GM12878 (cell line): ENCODE results near the gene PARN. TPM values are rescaled to one million over a fixed set of nuclear protein-coding genes. Genes with fewer than 3 reads are reported as not detected.

Source experiments
- ATAC-seq: fragments of 200-7000 bp; cut with Tn5 transposase; 3 replicates; pipeline ENCODE4 v1.9.1; 2020; ENCODE audit warnings: mild to moderate bottlenecking, moderate library complexity
- BruUV-seq: library from RNA; stranded (reverse); fragments of 400-500 nt; replicated peaks from 2 replicates; lab custom pipeline; 2021; lab: Mats Ljungman, UMichigan
- CTCF ChIA-PET: fragments of 300-600 bp; sonication (Branson Sonifier 250); formaldehyde crosslinking; extraction: SDS; loops from one replicate; lab custom pipeline; 2021; ENCODE audit warnings: inconsistent platforms; lab: Yijun Ruan, JAX
- POLR2A ChIA-PET: fragments of 350-600 bp; formaldehyde crosslinking; extraction: SDS; loops from one replicate; lab custom pipeline; 2021; ENCODE audit warnings: inconsistent platforms; lab: Charles Lee
- RAD21 ChIA-PET: fragments of 300-600 bp; sonication (Branson Sonifier 250); formaldehyde crosslinking; loops from one replicate; lab custom pipeline; 2023; ENCODE audit warnings: antibody characterized with exemption; ENCODE audit not compliant: unreplicated experiment; lab: Charles Lee
- SMC1A ChIA-PET: fragments of 300-600 bp; sonication (Branson Sonifier 250); formaldehyde crosslinking; loops from one replicate; lab custom pipeline; 2023; ENCODE audit not compliant: unreplicated experiment, uncharacterized antibody; lab: Charles Lee
- DNase-seq: peaks from one replicate; pipeline ENCODE4 v3.0.0-alpha.2; 2011; ENCODE audit warnings: low read depth, low spot score
- FAIRE-seq: peaks from 3 replicates; lab custom pipeline; 2011; peaks lifted over from hg19 to GRCh38; lab: Jason Lieb, UNC
- H2AFZ ChIP-seq: 2 replicates; pipeline ENCODE4 v1.6.0; 2011; ENCODE audit warnings: low read depth, low read length, control low read depth; ENCODE audit not compliant: control insufficient read depth
- H3K27ac ChIP-seq: 2 replicates; pipeline ENCODE4 v1.5.1; 2011; ENCODE audit warnings: control low read depth; ENCODE audit not compliant: control insufficient read depth, insufficient read depth
- H3K27me3 ChIP-seq, 2 experiments: replicated peaks in 1 of 2; 2 replicates each; pipeline versions ENCODE4 v1.6.0 to v1.6.1; 2011; ENCODE audit warnings: low read length in 1 of 2; ENCODE audit not compliant: control insufficient read depth in 2 of 2, insufficient read depth in 2 of 2
- H3K36me3 ChIP-seq, 2 experiments: 2 replicates each; pipeline ENCODE4 v1.5.1; 2011; ENCODE audit warnings: low read length in 1 of 2; ENCODE audit not compliant: control insufficient read depth in 2 of 2, insufficient read depth in 2 of 2
- H3K4me1 ChIP-seq: 2 replicates; pipeline ENCODE4 v1.6.1; 2011; ENCODE audit warnings: mild to moderate bottlenecking, low read length, moderate library complexity, mixed read lengths; ENCODE audit not compliant: control insufficient read depth, insufficient read depth
- H3K4me2 ChIP-seq: 2 replicates; pipeline ENCODE4 v1.6.0; 2011; ENCODE audit warnings: control low read depth; ENCODE audit not compliant: control insufficient read depth, insufficient read depth
- H3K4me3 ChIP-seq: fragments of 200-600 bp; sonication (generic); 2 replicates; pipeline ENCODE4 v1.5.1; 2016
- H3K79me2 ChIP-seq: 2 replicates; pipeline ENCODE4 v1.6.0; 2011; ENCODE audit warnings: low read length; ENCODE audit not compliant: control insufficient read depth, insufficient read depth
- H3K9ac ChIP-seq: 2 replicates; pipeline ENCODE4 v1.8.0; 2011; ENCODE audit warnings: low read length, control low read depth, mixed read lengths; ENCODE audit not compliant: control insufficient read depth, insufficient read depth
- H3K9me3 ChIP-seq: replicated peaks from 3 replicates; pipeline ENCODE4 v1.5.1; 2011; ENCODE audit warnings: mild to moderate bottlenecking, low read length; ENCODE audit not compliant: control insufficient read depth, insufficient read depth
- H4K20me1 ChIP-seq: 2 replicates; pipeline ENCODE4 v1.6.0; 2011; ENCODE audit not compliant: control insufficient read depth, insufficient read depth
- EP300 ChIP-seq, 2 experiments: fragments of 150-350 bp in 1 of 2; IDR thresholded peaks; 2 replicates each; pipeline ENCODE4 v1.6.1; 2011 to 2012; ENCODE audit warnings: low read depth in 2 of 2, low read length in 2 of 2, borderline replicate concordance in 1 of 2, improper control_type of control experiment in 1 of 2, inconsistent platforms in 1 of 2; ENCODE audit not compliant: control insufficient read depth in 1 of 2
- IKZF1 ChIP-seq: fragments of 450-650 bp; conservative IDR thresholded peaks from 2 replicates; pipeline ENCODE4 v1.6.1; 2017; ENCODE audit warnings: antibody characterized with exemption, mild to moderate bottlenecking
- KLF5 ChIP-seq: fragments of 450-650 bp; IDR thresholded peaks from 2 replicates; pipeline ENCODE4 v1.6.1; 2014; ENCODE audit warnings: mild to moderate bottlenecking; ENCODE audit not compliant: partially characterized antibody
- MXI1 ChIP-seq: fragments of 150-350 bp; IDR thresholded peaks from 2 replicates; pipeline ENCODE4 v1.6.1; 2011; ENCODE audit warnings: low read depth, mild to moderate bottlenecking, inconsistent platforms, low read length, improper control_type of control experiment
- MYC ChIP-seq: IDR thresholded peaks from 2 replicates; pipeline ENCODE4 v1.6.1; 2011; ENCODE audit warnings: mild to moderate bottlenecking, low read length, moderate library complexity, inconsistent platforms; ENCODE audit not compliant: insufficient read depth, insufficient replicate concordance, insufficient read length, severe bottlenecking
- SIN3A ChIP-seq: IDR thresholded peaks from 2 replicates; pipeline ENCODE4 v1.6.1; 2012; ENCODE audit warnings: low read depth, low read length, improper control_type of control experiment
- TCF7 ChIP-seq: IDR thresholded peaks from 2 replicates; pipeline ENCODE4 v1.6.1; 2014; ENCODE audit warnings: antibody characterized with exemption, borderline replicate concordance
- WRNIP1 ChIP-seq: IDR thresholded peaks from 2 replicates; pipeline ENCODE4 v1.6.1; 2011; ENCODE audit warnings: low read depth, low read length, improper control_type of control experiment, borderline replicate concordance
- ZNF274 ChIP-seq: IDR thresholded peaks from one replicate; pipeline ENCODE4 v1.8.0; 2011; ENCODE audit not compliant: insufficient read length, insufficient read depth
- ZNF384 ChIP-seq: IDR thresholded peaks from 2 replicates; pipeline ENCODE4 v1.6.1; 2012; ENCODE audit warnings: low read depth, mild to moderate bottlenecking, low read length, improper control_type of control experiment, borderline replicate concordance
- ZSCAN29 ChIP-seq: fragments of 450-650 bp; IDR thresholded peaks from 2 replicates; pipeline ENCODE4 v1.6.1; 2017; ENCODE audit warnings: mild to moderate bottlenecking, moderate library complexity
- WGBS: methylation state at CpG from one replicate; pipeline ENCODE4 v1.1.6; 2016; ENCODE audit warnings: low lambda C conversion rate; ENCODE audit not compliant: insufficient replicate concordance, insufficient coverage; ENCODE audit errors: missing lambda C conversion rate; 5-methylcytosine and 5-hydroxymethylcytosine counted together
- in situ Hi-C: fragments of 300-500 bp; cut with MboI; formaldehyde crosslinking; loops from 9 replicates; pipeline ENCODE4 v1.14.3; 2018; ENCODE audit warnings: mixed read lengths
- intact Hi-C: fragments of 100-400 bp; cut with micrococcal nuclease; formaldehyde crosslinking; loops from one replicate; pipeline ENCODE4 v1.14.2; 2022; ENCODE audit not compliant: unreplicated experiment
- polyA plus RNA-seq, 11 experiments: library from polyadenylated mRNA; depleted of rRNA in 4 of 11; unstranded in 6 of 11; stranded (reverse) in 5 of 11; fragments of >200 nt; fragmentation: Nextera tagmentation in 4 of 11; fragmentation: Illumina TruSeq in 1 of 11; extraction: Ambion mirVana in 4 of 11; extraction: Trizol in 1 of 11; gene quantifications; 1 replicate in 1 of 11; 2 replicates in 10 of 11; pipeline versions ENCODE4 v1.2.1 to v1.2.3, GENCODE V29; 2011 to 2016; ENCODE audit warnings: inconsistent platforms in 2 of 11, missing spikeins in 2 of 11, low read depth in 1 of 11
- total RNA-seq, 4 experiments: library from RNA; depleted of rRNA in 3 of 4; stranded (reverse); fragments of >200 nt in 3 of 4; fragmentation: Illumina TruSeq in 1 of 4; extraction: Trizol in 1 of 4; gene quantifications; 2 replicates each; pipeline versions ENCODE4 v1.2.1 to v1.2.3, GENCODE V29; 2013 to 2021
- TF ChIP-seq, protein P1 (sequence below): fragments of 450-650 bp; IDR thresholded peaks from 2 replicates; pipeline ENCODE4 v1.6.1; 2017; ENCODE audit warnings: mild to moderate bottlenecking, moderate library complexity
- TF ChIP-seq, protein P2 (sequence below): fragments of 450-650 bp; IDR thresholded peaks from 2 replicates; pipeline ENCODE4 v1.6.1; 2017; ENCODE audit warnings: low read depth, mild to moderate bottlenecking, moderate library complexity

Gene PARN
- total and polyA plus RNA-seq, 10 of the 15 experiments (the other 5 are each of a cell fraction or from before 2014, with no cell fraction given), result 15.6 to 77.3 (median 47.7) TPM

DNA sequence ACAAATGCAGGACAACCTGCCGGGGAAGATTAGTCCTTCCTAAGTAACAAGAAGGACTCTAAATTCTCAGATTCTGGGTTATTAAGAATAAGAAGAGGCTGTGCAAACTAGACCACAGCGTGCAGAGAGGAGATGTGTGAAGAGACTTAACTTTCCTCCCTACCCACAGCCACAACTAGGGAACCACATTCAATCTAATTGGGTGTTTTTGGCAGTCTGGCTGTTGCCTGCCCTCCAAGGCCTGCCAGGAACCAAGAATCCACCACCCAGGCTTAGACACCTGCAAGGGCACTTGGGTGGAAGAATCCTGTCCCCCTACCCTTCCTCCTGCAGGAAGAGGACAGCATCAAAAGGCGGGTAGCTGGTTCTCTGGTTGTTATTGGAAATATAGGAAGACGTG, 202.0 kb downstream of the PARN start (continued):
- TF ChIP-seq, protein P1, sequence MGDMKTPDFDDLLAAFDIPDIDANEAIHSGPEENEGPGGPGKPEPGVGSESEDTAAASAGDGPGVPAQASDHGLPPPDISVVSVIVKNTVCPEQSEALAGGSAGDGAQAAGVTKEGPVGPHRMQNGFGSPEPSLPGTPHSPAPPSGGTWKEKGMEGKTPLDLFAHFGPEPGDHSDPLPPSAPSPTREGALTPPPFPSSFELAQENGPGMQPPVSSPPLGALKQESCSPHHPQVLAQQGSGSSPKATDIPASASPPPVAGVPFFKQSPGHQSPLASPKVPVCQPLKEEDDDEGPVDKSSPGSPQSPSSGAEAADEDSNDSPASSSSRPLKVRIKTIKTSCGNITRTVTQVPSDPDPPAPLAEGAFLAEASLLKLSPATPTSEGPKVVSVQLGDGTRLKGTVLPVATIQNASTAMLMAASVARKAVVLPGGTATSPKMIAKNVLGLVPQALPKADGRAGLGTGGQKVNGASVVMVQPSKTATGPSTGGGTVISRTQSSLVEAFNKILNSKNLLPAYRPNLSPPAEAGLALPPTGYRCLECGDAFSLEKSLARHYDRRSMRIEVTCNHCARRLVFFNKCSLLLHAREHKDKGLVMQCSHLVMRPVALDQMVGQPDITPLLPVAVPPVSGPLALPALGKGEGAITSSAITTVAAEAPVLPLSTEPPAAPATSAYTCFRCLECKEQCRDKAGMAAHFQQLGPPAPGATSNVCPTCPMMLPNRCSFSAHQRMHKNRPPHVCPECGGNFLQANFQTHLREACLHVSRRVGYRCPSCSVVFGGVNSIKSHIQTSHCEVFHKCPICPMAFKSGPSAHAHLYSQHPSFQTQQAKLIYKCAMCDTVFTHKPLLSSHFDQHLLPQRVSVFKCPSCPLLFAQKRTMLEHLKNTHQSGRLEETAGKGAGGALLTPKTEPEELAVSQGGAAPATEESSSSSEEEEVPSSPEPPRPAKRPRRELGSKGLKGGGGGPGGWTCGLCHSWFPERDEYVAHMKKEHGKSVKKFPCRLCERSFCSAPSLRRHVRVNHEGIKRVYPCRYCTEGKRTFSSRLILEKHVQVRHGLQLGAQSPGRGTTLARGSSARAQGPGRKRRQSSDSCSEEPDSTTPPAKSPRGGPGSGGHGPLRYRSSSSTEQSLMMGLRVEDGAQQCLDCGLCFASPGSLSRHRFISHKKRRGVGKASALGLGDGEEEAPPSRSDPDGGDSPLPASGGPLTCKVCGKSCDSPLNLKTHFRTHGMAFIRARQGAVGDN, result no peak
- TF ChIP-seq ZNF274 (no peak), EP300 (IDR thresholded peaks at IDR 0.05; ENCODE audit: borderline replicate concordance in 1 of 2, control insufficient read depth in 1 of 2, low read depth in 2 of 2, low read length in 2 of 2) (no peak)

DNA sequence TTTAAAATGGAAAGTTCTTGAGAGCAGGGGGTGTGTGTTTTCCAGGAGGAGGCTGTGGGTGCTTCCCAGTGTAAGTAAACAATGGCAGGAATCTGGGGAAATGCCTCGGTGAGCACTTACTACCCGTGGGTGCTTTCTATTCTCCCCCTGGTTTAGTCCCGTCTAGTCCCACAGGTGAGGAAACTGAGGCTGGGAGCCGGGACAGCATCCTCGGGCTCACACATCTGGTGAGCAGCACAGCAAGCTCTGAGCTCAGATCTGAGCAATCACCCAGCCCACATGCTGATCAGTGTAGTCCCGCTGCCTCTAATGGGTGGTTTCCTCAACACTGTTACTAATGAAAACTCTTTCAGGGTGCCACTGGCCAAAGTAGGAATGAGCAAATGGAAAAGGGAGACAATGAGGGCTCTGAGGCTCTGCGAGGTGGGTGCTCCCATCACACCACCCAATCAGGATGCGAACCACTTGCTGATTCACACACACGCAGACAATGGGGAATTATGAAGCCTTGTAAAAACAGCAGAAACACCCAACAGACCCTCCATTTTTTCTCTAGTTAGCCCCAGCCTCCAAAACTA, 202.6 kb downstream of the PARN start:
- ChIA-PET POLR2A (no interaction called here), SMC1A (no interaction called here), RAD21 (no interaction called here), CTCF (no interaction called here)
- Histone ChIP-seq H3K27ac (no peak overlapping the region), H3K4me3 (no peak overlapping the region), H3K9me3 (no peaks in the 10 kb centered on the region), H3K4me2 (no peak overlapping the region), H3K4me1 (no peaks in the 10 kb centered on the region), H3K27me3 (no peaks in the 10 kb centered on the region), H3K9ac (no peak overlapping the region), H2AFZ (no peak overlapping the region), H3K36me3 (no peaks in the 10 kb centered on the region), H4K20me1 (no peaks in the 10 kb centered on the region), H3K79me2 (no peaks in the 10 kb centered on the region)
- ATAC-seq (no peak), FAIRE-seq (no peak), DNase-seq (no peak)
- BruUV-seq, result no TSS peak
- WGBS, result 89% methylated on average over 9 of the region's 9 CpGs
- TF ChIP-seq WRNIP1 (no peak), ZNF384 (no peak), KLF5 (no peak), TCF7 (no peak), IKZF1 (no peak), SIN3A (no peak), MYC (no peak), EP300 (IDR thresholded peaks at IDR 0.05; ENCODE audit: borderline replicate concordance in 1 of 2, control insufficient read depth in 1 of 2, low read depth in 2 of 2, low read length in 2 of 2) (no peak), MXI1 (no peak), ZSCAN29 (no peak)
- TF ChIP-seq, protein P2, sequence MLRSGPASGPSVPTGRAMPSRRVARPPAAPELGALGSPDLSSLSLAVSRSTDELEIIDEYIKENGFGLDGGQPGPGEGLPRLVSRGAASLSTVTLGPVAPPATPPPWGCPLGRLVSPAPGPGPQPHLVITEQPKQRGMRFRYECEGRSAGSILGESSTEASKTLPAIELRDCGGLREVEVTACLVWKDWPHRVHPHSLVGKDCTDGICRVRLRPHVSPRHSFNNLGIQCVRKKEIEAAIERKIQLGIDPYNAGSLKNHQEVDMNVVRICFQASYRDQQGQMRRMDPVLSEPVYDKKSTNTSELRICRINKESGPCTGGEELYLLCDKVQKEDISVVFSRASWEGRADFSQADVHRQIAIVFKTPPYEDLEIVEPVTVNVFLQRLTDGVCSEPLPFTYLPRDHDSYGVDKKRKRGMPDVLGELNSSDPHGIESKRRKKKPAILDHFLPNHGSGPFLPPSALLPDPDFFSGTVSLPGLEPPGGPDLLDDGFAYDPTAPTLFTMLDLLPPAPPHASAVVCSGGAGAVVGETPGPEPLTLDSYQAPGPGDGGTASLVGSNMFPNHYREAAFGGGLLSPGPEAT, result no peak
- intact Hi-C loops (no loop called here), in situ Hi-C loops (no loop called here)
